SK-N-SH (cell line): Measurements from ENCODE around the gene ATP12A.

Source experiments
- CTCF ChIP-seq: fragments of 200-600 bp; sonication (generic); IDR thresholded peaks from 2 replicates; pipeline ENCODE4 v1.6.1; 2017; ENCODE audit warnings: antibody characterized with exemption, mild to moderate bottlenecking, moderate library complexity
- RAD21 ChIP-seq: IDR thresholded peaks from 2 replicates; pipeline ENCODE4 v1.6.1; 2012; ENCODE audit warnings: mild to moderate bottlenecking, low read length
- REST ChIP-seq: IDR thresholded peaks from 2 replicates; pipeline ENCODE4 v1.6.1; 2012; ENCODE audit warnings: mild to moderate bottlenecking, low read depth, low read length, moderate library complexity

GRCh38 chr13:24670174-24670573 lies 10.0 kb upstream of the ATP12A start:
- TF ChIP-seq CTCF (no peak), REST (no peak), RAD21 (no peak)
